Measurements from ENCODE around the gene HSPA4. TPM values are rescaled to one million over a fixed set of nuclear protein-coding genes. Genes with fewer than 3 reads are reported as not detected.
"Not testable (repeated sequence)": the region's sequence is repeated elsewhere in the genome, so short reads cannot be mapped to it uniquely, and the experiment has no call there.

HSPA4 gene
- total and polyA plus RNA-seq, 12 donors, result 48.0 to 207 (median 96.8) TPM

DNA sequence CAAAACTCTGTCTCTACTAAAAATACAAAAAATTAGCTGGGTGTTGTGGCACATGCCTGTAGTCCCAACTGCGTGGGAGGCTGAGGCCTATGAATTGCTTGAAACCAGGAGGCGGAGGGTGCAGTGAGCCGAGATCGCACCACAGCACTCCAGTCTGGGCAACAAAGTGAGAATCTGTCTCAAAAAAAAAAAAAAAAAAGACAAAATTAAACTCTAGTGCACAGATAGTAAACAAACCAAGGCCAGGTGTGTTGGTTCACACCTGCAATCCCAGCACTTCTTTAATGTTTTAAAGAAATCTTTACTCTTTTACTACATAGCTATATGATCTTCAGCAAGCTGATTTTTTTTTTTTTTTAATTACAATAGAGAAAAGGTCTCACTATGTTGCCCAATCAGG lies 33.8 kb upstream of the HSPA4 start:
- H3K27ac ChIP-seq, result no peak overlapping the region
- H3K36me3 ChIP-seq (replicated peaks in 1 of 2), result peaks cover 0 to 7% of the 10 kb centered on the region in 2 donors
- no peak for DNase-seq
- no peak overlapping the region for H3K4me3 ChIP-seq
- intact Hi-C loops (cut with DNase I), result no loop called here
- no peaks in the 10 kb centered on the region for H3K27me3 ChIP-seq
- 73 to 100% (median 84%) methylated on average over 4 of the region's 4 CpGs for WGBS, 4 donors
- H3K4me1 ChIP-seq (replicated peaks in 1 of 2), result no peaks in the 10 kb centered on the region
- no peak for TF ChIP-seq POLR2A (IDR thresholded peaks at IDR 0.05)
- TF ChIP-seq, protein P1, sequence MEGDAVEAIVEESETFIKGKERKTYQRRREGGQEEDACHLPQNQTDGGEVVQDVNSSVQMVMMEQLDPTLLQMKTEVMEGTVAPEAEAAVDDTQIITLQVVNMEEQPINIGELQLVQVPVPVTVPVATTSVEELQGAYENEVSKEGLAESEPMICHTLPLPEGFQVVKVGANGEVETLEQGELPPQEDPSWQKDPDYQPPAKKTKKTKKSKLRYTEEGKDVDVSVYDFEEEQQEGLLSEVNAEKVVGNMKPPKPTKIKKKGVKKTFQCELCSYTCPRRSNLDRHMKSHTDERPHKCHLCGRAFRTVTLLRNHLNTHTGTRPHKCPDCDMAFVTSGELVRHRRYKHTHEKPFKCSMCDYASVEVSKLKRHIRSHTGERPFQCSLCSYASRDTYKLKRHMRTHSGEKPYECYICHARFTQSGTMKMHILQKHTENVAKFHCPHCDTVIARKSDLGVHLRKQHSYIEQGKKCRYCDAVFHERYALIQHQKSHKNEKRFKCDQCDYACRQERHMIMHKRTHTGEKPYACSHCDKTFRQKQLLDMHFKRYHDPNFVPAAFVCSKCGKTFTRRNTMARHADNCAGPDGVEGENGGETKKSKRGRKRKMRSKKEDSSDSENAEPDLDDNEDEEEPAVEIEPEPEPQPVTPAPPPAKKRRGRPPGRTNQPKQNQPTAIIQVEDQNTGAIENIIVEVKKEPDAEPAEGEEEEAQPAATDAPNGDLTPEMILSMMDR (IDR thresholded peaks at IDR 0.05), result no peak
- H3K9me3 ChIP-seq (replicated peaks in 1 of 3), result no peaks in the 10 kb centered on the region

DNA sequence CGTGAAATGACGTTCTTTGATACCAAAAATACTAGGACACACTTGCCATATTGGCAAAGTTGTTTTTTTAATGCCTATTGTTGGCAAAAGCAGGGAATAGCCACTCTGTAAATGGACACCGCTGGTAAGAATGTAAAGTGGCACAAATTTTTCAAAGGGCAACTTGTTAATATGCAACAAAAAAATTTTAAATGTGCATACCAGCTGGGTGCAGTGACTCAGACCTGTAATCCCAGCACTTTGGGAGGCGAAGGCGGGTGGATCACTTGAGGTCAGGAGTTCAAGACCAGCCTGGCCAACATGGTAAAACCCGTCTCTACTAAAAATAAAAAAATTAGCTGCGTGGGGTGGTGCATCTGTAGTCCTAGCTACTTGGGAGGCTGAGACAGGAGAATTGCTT lies 32.3 kb upstream of the HSPA4 start:
- H3K36me3 ChIP-seq (replicated peaks in 1 of 2); intact Hi-C loops (cut with DNase I); H3K27me3 ChIP-seq; H3K27ac ChIP-seq; H3K4me3 ChIP-seq; H3K4me1 ChIP-seq (replicated peaks in 1 of 2); DNase-seq; H3K9me3 ChIP-seq (replicated peaks in 1 of 3): not testable (repeated sequence)
- 90 to 96% (median 93%) methylated on average over 7 of the region's 7 CpGs for WGBS, 4 donors

DNA sequence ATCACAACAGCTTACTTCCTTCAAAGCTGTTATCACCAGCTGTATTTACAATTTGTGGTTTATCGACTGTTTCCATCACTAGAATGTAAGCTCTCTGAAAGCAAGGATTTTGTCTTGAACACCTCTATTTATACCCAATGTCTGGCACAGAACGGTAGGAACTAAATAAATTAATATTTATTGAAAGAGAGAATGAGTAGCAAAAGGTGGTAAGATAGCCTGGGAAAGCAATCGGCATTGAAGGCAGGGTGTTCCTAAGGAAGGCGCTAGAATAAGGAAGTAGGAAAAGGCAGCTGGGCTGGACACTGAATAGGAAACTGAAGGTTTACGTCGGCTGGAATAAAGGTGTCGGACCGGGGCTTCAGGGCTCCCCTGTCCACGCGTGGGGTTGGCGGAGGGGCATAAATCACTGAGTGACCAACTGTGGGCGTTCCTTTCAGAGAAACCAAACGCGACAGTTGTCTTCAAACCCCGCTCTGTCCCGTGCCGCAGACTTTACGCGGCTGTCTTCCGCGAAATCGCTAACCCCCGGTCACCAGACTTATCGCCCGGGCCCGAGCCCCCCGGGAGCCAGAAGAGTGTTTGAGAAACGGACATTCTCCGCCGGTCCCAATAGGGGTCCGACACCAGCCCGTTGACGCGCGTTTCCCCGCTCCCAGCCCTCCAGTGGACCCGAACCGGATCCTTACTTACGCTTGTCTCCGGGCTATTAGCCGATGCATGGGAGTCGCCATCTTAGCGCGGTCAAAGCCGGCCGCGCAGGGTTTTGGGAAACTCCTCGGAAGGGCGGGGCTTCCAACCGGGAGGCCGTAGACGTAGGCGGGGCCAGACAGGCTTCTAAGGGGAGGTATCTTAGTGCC lies 25.8 kb upstream of the HSPA4 start, which contains the start of gene ZCCHC10:
ZCCHC10 (minus strand) TSS at position 746 of the 860 bp plus-strand sequence; CDS start at position 734, 12 bp downstream.
- Histone ChIP-seq H3K4me3 (peak within 1 kb of the TSS; percentile 28 to 98 (median 82)), H3K36me3 (replicated peaks in 1 of 2) (no peaks in the 10 kb centered on the region), H3K4me1 (replicated peaks in 1 of 2) (peaks cover 10 to 14% of the 10 kb centered on the region in 2 donors), H3K27ac (peak within 1 kb of the TSS; percentile 88 to 98 (median 95)), H3K9me3 (replicated peaks in 1 of 3) (no peaks in the 10 kb centered on the region), H3K27me3 (no peaks in the 10 kb centered on the region)
- 1 to 2% (median 1%) methylated on average over 25 to 53 of the region's 53 CpGs for WGBS, 4 donors
- TF ChIP-seq, protein P1 (IDR thresholded peaks at IDR 0.05), result no peak
- TF ChIP-seq POLR2A (IDR thresholded peaks at IDR 0.05), result peak; percentile 58 to 78
- peak; percentile 92 to 96 (median 93) for DNase-seq
- intact Hi-C loops (cut with DNase I), result loop anchor here in 1 of 2 donors (10.0 kb wide), 1 partner anchor 51 kb away; no protein-coding TSS in a partner anchor

DNA sequence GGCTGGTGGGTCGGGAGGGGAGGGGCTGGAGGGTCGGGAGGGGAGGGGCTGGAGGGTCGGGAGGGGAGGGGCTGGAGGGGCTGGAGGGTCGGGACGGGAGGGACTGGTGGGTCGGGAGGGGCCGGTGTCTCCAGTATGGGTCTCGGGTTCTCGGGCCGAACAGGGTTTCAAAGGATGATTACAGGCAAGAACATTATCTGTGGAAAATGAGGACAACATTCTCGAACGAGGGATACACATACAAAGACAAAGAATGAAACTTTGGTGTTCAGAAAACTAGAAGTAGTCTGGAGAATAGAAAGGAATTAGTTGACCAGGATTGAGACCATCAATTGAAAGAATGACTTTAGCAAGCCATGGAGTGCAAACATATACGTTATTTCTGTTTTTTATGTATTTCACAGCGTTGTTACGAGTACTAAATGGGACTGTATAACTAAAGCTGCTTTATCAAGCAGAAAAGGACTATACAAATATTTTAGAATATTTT lies 25.1 kb upstream of the HSPA4 start:
- peak overlapping the region in 2 of 4 donors; percentile 72 to 98 for H3K4me3 ChIP-seq
- DNase-seq, result no peak
- no peaks in the 10 kb centered on the region for H3K27me3 ChIP-seq
- TF ChIP-seq, protein P1 (IDR thresholded peaks at IDR 0.05), result no peak
- no peak for TF ChIP-seq POLR2A (IDR thresholded peaks at IDR 0.05)
- WGBS, 4 donors, result 6 to 9% (median 7%) methylated on average over 13 to 15 of the region's 15 CpGs
- H3K36me3 ChIP-seq (replicated peaks in 1 of 2), result no peaks in the 10 kb centered on the region
- intact Hi-C loops (cut with DNase I), result loop anchor here in 1 of 2 donors (10.0 kb wide), 1 partner anchor 52 kb away; no protein-coding TSS in a partner anchor
- H3K4me1 ChIP-seq (replicated peaks in 1 of 2), result peaks cover 10 to 14% of the 10 kb centered on the region in 2 donors
- H3K27ac ChIP-seq, result peak overlapping the region in 4 of 5 donors; percentile 38 to 98 (median 94)
- H3K9me3 ChIP-seq (replicated peaks in 1 of 3), result no peaks in the 10 kb centered on the region

All from adrenal gland (tissue), 12 donors.